GM06990 (cell line): ENCODE measurements around the gene PRXL2A.

ENCODE experiments used
- DNase-seq: peaks from one replicate; pipeline ENCODE4 v3.0.0-alpha.2; 2011; ENCODE audit not compliant: insufficient read length; ENCODE audit errors: extremely low read depth
- H3K27me3 ChIP-seq: replicated peaks from 2 replicates; pipeline ENCODE4 v1.6.0; 2011; ENCODE audit warnings: low read length; ENCODE audit not compliant: control insufficient read depth, insufficient read depth
- H3K36me3 ChIP-seq: 2 replicates; pipeline ENCODE4 v1.5.1; 2011; ENCODE audit warnings: low read length; ENCODE audit not compliant: control insufficient read depth, insufficient read depth
- H3K4me3 ChIP-seq: replicated peaks from 2 replicates; pipeline ENCODE4 v1.5.1; 2011; ENCODE audit warnings: low read depth, mild to moderate bottlenecking, control low read depth, low read length
- TF ChIP-seq, protein P1 (sequence below): IDR thresholded peaks from 2 replicates; pipeline ENCODE4 v1.5.1; 2011; ENCODE audit warnings: low read length, control low read depth, mild to moderate bottlenecking, inconsistent platforms; ENCODE audit not compliant: insufficient read depth, poor library complexity, severe bottlenecking

PRXL2A gene

GRCh38 chr10:80457554-80458262, 49.4 kb downstream of the PRXL2A start:
- DNase-seq: no peak
- peaks cover 6% of the 10 kb centered on the region for H3K36me3 ChIP-seq
- TF ChIP-seq, protein P1, sequence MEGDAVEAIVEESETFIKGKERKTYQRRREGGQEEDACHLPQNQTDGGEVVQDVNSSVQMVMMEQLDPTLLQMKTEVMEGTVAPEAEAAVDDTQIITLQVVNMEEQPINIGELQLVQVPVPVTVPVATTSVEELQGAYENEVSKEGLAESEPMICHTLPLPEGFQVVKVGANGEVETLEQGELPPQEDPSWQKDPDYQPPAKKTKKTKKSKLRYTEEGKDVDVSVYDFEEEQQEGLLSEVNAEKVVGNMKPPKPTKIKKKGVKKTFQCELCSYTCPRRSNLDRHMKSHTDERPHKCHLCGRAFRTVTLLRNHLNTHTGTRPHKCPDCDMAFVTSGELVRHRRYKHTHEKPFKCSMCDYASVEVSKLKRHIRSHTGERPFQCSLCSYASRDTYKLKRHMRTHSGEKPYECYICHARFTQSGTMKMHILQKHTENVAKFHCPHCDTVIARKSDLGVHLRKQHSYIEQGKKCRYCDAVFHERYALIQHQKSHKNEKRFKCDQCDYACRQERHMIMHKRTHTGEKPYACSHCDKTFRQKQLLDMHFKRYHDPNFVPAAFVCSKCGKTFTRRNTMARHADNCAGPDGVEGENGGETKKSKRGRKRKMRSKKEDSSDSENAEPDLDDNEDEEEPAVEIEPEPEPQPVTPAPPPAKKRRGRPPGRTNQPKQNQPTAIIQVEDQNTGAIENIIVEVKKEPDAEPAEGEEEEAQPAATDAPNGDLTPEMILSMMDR: no peak
- H3K4me3 ChIP-seq: no peak overlapping the region
- no peaks in the 10 kb centered on the region for H3K27me3 ChIP-seq

DNA sequence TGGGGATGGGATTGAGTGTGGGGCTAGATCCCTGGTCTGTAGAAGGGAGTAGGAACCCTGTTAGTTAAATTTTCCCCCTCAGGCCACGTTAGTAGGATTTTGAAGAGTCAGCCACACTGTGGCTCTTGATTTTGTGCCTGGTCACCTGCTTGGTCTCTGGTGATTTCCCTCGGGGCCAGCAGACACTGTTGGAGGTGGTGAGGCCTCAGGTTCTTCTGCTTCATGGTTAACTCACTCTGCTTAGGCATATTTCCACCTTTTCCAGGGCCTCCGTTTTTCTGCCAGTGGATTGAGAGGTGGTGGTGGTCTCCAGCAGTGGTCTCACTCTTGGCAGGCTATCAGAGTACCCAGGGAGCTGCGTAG, 49.9 kb downstream of the PRXL2A start:
- Histone ChIP-seq H3K27me3 (no peaks in the 10 kb centered on the region), H3K36me3 (peaks cover 6% of the 10 kb centered on the region), H3K4me3 (no peak overlapping the region)
- TF ChIP-seq, protein P1: no peak
- no peak for DNase-seq

- TF ChIP-seq, protein P1: no peak
- H3K4me3 ChIP-seq: no peak overlapping the region
- no peaks in the 10 kb centered on the region for H3K27me3 ChIP-seq
- no peak for DNase-seq
- H3K36me3 ChIP-seq: peaks cover 6% of the 10 kb centered on the region
Measured at GRCh38 chr10:80458638-80459037, 50.3 kb downstream of the PRXL2A start.

GRCh38 chr10:80459047-80459865, 50.9 kb downstream of the PRXL2A start:
- H3K4me3 ChIP-seq: peak overlapping the region; percentile 31
- H3K27me3 ChIP-seq: no peaks in the 10 kb centered on the region
- DNase-seq: peak; percentile 74
- TF ChIP-seq, protein P1: peak; percentile 16
- peaks cover 6% of the 10 kb centered on the region for H3K36me3 ChIP-seq

- Histone ChIP-seq H3K36me3 (peaks cover 6% of the 10 kb centered on the region), H3K27me3 (no peaks in the 10 kb centered on the region), H3K4me3 (no peak overlapping the region)
- TF ChIP-seq, protein P1: no peak
- DNase-seq: no peak
Measured at GRCh38 chr10:80460399-80461207, 52.3 kb downstream of the PRXL2A start.
